Activated CD4-positive, alpha-beta memory T cell treated with anti-CD3 and anti-CD28 coated beads, Interleukin-2, amount 10 ng/mL, durations not matched to agents 7 days and 5 days (primary cell): Measurements from ENCODE around the gene KRTAP3-3. TPM values are rescaled to one million over a fixed set of nuclear protein-coding genes. Genes with fewer than 3 reads are reported as not detected.

ENCODE experiments used
- CTCF ChIA-PET: fragments of 350-600 bp; sonication (Branson Sonifier 250); formaldehyde crosslinking; loops from one replicate; lab custom pipeline; 2021; ENCODE audit warnings: antibody characterized with exemption, inconsistent platforms; lab: Charles Lee
- POLR2A ChIA-PET: fragments of 350-600 bp; sonication (Branson Sonifier 250); formaldehyde crosslinking; loops from one replicate; lab custom pipeline; 2021; ENCODE audit warnings: antibody characterized with exemption; lab: Charles Lee
- DNase-seq: peaks from one replicate; pipeline ENCODE4 v3.0.0-alpha.2; 2020
- H3K27ac Mint-ChIP-seq: one replicate; pipeline ENCODE4 v1.8.0; 2021; ENCODE audit warnings: mild to moderate bottlenecking, mixed read lengths
- H3K27me3 Mint-ChIP-seq: one replicate; pipeline ENCODE4 v1.8.0; 2021; ENCODE audit warnings: mixed read lengths
- H3K36me3 Mint-ChIP-seq: one replicate; pipeline ENCODE4 v1.8.0; 2021; ENCODE audit warnings: low read depth, mixed read lengths
- H3K4me1 Mint-ChIP-seq: one replicate; pipeline ENCODE4 v1.8.0; 2021; ENCODE audit warnings: mixed read lengths
- H3K4me3 Mint-ChIP-seq: one replicate; pipeline ENCODE4 v1.8.0; 2021; ENCODE audit warnings: mild to moderate bottlenecking, mixed read lengths
- H3K9me3 Mint-ChIP-seq: one replicate; pipeline ENCODE4 v1.8.0; 2021; ENCODE audit warnings: mixed read lengths
- total RNA-seq, 2 experiments: library from RNA; stranded (reverse); gene quantifications; one replicate each; pipeline ENCODE4 v1.2.3, GENCODE V29; 2021

KRTAP3-3 gene
- total RNA-seq, 2 experiments from 2014 or later, result not detected

- H3K4me1 Mint-ChIP-seq, result no peaks in the 10 kb centered on the region
- no peaks in the 10 kb centered on the region for H3K36me3 Mint-ChIP-seq
- DNase-seq, result no peak
- H3K27me3 Mint-ChIP-seq, result peaks cover 59% of the 10 kb centered on the region
- no peak overlapping the region for H3K4me3 Mint-ChIP-seq
- ChIA-PET POLR2A (no interaction called here), CTCF (no interaction called here)
- no peak overlapping the region for H3K27ac Mint-ChIP-seq
- no peaks in the 10 kb centered on the region for H3K9me3 Mint-ChIP-seq
Observed at GRCh38 chr17:40947929-40948328, 46.0 kb downstream of the KRTAP3-3 start.

GRCh38 chr17:40945414-40945813, 48.5 kb downstream of the KRTAP3-3 start:
- DNase-seq, result no peak
- no peak overlapping the region for H3K4me3 Mint-ChIP-seq
- no peak overlapping the region for H3K27ac Mint-ChIP-seq
- peaks cover 56% of the 10 kb centered on the region for H3K27me3 Mint-ChIP-seq
- CTCF ChIA-PET, result no interaction called here
- H3K36me3 Mint-ChIP-seq, result no peaks in the 10 kb centered on the region
- POLR2A ChIA-PET, result no interaction called here
- H3K9me3 Mint-ChIP-seq, result no peaks in the 10 kb centered on the region
- H3K4me1 Mint-ChIP-seq, result no peaks in the 10 kb centered on the region

GRCh38 chr17:40944531-40944930, 49.4 kb downstream of the KRTAP3-3 start:
- Mint-ChIP-seq H3K4me3 (no peak overlapping the region), H3K9me3 (no peaks in the 10 kb centered on the region), H3K4me1 (no peaks in the 10 kb centered on the region), H3K27me3 (peaks cover 51% of the 10 kb centered on the region), H3K27ac (no peak overlapping the region), H3K36me3 (no peaks in the 10 kb centered on the region)
- ChIA-PET CTCF (interaction anchor here (1.1 to 1.4 kb wide), 2 partner anchors 11 to 29 kb away, joined by 3 read pairs; no protein-coding TSS in a partner anchor), POLR2A (no interaction called here)
- DNase-seq, result no peak

Other genes with a start within 250 kb of the KRTAP3-3 start
- not detected for gene KRT25, start 238.8 kb downstream of the KRTAP3-3 start, total RNA-seq
- not detected for gene KRT26, start 222.0 kb downstream of the KRTAP3-3 start, total RNA-seq
- gene KRT27, start 211.6 kb downstream of the KRTAP3-3 start, total RNA-seq, result not detected
- not detected for gene KRT28, start 194.2 kb downstream of the KRTAP3-3 start, total RNA-seq
- 10 to 100 TPM; 20.7 to 22.0 TPM for gene KRT10, start 171.6 kb downstream of the KRTAP3-3 start, total RNA-seq
- not detected for gene KRT12, start 126.9 kb downstream of the KRTAP3-3 start, total RNA-seq
- not detected for gene KRT20, start 108.9 kb downstream of the KRTAP3-3 start, total RNA-seq
- gene KRT23, start 56.5 kb downstream of the KRTAP3-3 start, total RNA-seq, result not detected
- not detected for gene KRT39, start 27.2 kb downstream of the KRTAP3-3 start, total RNA-seq
- gene KRT40, start 9.8 kb downstream of the KRTAP3-3 start, total RNA-seq, result not detected
- gene KRTAP3-2, start 5.7 kb upstream of the KRTAP3-3 start, total RNA-seq, result not detected
- not detected for gene KRTAP3-1, start 15.0 kb upstream of the KRTAP3-3 start, total RNA-seq
- not detected for gene KRTAP1-5, start 33.0 kb upstream of the KRTAP3-3 start, total RNA-seq
- not detected for gene KRTAP1-4, start 36.0 kb upstream of the KRTAP3-3 start, total RNA-seq
- not detected for gene KRTAP1-3, start 40.7 kb upstream of the KRTAP3-3 start, total RNA-seq
- gene KRTAP1-1, start 47.3 kb upstream of the KRTAP3-3 start, total RNA-seq, result not detected
- not detected for gene KRTAP2-1, start 53.2 kb upstream of the KRTAP3-3 start, total RNA-seq
- gene KRTAP2-2, start 61.1 kb upstream of the KRTAP3-3 start, total RNA-seq, result not detected
- not detected for gene KRTAP2-3, start 66.0 kb upstream of the KRTAP3-3 start, total RNA-seq
- gene KRTAP2-4, start 71.7 kb upstream of the KRTAP3-3 start, total RNA-seq, result not detected
- not detected for gene KRTAP4-7, start 90.0 kb upstream of the KRTAP3-3 start, total RNA-seq
- gene KRTAP4-8, start 104.0 kb upstream of the KRTAP3-3 start, total RNA-seq, result not detected
- not detected for gene KRTAP4-16, start 108.0 kb upstream of the KRTAP3-3 start, total RNA-seq
- gene KRTAP4-9, start 111.2 kb upstream of the KRTAP3-3 start, total RNA-seq, result not detected
- gene KRTAP4-11, start 124.2 kb upstream of the KRTAP3-3 start, total RNA-seq, result not detected
- not detected for gene KRTAP4-12, start 130.0 kb upstream of the KRTAP3-3 start, total RNA-seq
- not detected for gene KRTAP4-6, start 146.4 kb upstream of the KRTAP3-3 start, total RNA-seq
- not detected for gene KRTAP4-5, start 155.7 kb upstream of the KRTAP3-3 start, total RNA-seq
- gene KRTAP4-4, start 166.6 kb upstream of the KRTAP3-3 start, total RNA-seq, result not detected
- gene KRTAP4-3, start 174.1 kb upstream of the KRTAP3-3 start, total RNA-seq, result not detected
- not detected for gene KRTAP4-2, start 184.1 kb upstream of the KRTAP3-3 start, total RNA-seq
- gene KRTAP4-1, start 190.7 kb upstream of the KRTAP3-3 start, total RNA-seq, result not detected
- gene KRTAP9-1, start 195.7 kb upstream of the KRTAP3-3 start, total RNA-seq, result not detected
- not detected for gene KRTAP9-2, start 232.5 kb upstream of the KRTAP3-3 start, total RNA-seq
- gene KRTAP9-3, start 238.3 kb upstream of the KRTAP3-3 start, total RNA-seq, result not detected
- gene KRTAP9-8, start 243.8 kb upstream of the KRTAP3-3 start, total RNA-seq, result not detected